Non-pigmented ciliary epithelial cell (primary cell): ENCODE results near the gene OPTN.

Experiments used
- DNase-seq: peaks from one replicate; pipeline ENCODE4 v3.0.0-alpha.2; 2010; ENCODE audit warnings: low read depth

Gene OPTN

DNA sequence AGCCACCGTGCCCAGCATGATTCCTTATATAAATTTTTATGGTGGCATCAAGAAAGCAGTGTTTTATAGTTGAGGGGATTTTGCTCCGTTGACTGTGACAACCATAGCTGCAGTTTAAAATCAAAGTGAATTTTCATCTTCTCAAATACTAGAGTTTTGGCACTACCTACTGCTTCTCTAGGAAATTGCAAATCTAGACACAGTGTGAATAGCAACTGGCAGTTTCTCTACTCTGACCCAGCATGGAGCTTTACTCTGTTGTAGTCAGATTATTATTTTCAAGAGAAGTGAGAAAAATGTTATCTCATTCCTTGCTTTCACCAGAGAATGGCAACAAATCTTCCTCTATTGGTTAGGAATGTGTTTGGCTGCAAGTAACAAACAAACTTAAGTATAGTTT is 84.3 kb downstream of the OPTN start:
- no peak for DNase-seq

DNA sequence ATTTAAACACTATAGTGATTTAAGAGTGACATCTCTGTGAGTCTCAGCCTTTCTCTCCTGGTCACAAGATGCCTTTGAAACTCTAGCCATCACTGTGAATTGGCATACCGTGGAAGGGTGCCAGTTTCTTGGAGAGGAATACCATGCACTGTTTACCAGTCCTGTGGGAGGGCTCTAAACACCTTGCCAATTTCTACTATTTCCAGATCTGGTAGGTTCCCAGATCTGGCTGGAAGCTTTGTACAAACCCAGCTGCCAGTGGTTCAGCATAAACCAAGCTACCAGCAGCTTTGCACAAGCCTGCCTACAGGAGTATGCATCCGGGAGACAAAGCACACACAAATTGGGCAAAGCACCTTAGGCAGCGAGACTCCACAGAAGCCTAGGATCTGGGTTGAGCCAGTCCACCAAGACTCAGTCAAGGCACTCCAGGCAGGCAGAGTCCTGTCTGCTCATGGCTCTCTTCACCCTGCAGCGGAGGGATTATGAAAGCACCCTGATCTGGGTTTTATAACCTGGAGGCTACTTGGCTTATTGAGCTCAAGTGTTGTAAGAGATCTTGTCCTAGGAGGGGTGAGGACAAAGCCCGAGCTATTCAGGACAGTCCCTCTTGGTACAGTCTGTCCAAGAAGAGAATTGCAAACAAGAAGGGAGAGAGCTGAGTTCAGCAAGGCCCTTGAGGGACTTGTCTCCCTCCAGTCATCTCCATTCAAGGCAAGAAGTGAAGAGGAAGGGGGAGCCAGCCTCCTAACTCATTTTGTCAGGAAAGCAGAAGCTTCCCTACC is 85.0 kb downstream of the OPTN start:
- DNase-seq = no peak

DNA sequence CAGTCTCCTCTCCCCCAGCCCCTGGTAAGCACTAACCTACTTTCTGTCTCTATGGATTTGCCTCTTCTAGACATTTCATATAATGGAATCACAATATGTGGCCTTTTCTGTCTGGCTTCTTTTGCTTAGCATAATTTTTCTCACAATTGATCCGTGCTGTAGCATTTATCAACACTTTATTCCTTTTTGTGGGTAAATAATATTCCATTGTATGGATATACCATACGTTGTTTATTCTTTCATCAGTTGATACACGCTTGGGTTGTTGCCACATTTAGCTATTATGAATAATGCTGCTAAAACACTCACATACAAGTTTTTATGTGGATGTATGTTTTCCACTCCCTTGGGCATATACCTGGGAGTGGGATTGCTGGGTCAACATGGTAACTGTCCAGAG is 87.2 kb downstream of the OPTN start:
- DNase-seq = no peak
